HG02884 (cell line): ENCODE measurements around the gene PRELID2.
"Not testable (repeated sequence)": the region's sequence is repeated elsewhere in the genome, so short reads cannot be mapped to it uniquely, and the experiment has no call there.

Experiments
- ATAC-seq: cut with Tn5 transposase; IDR thresholded peaks from one replicate; pipeline ENCODE4 v1.9.1; 2021; ENCODE audit warnings: mild to moderate bottlenecking, moderate library complexity; ENCODE audit not compliant: unreplicated experiment

Gene PRELID2

DNA sequence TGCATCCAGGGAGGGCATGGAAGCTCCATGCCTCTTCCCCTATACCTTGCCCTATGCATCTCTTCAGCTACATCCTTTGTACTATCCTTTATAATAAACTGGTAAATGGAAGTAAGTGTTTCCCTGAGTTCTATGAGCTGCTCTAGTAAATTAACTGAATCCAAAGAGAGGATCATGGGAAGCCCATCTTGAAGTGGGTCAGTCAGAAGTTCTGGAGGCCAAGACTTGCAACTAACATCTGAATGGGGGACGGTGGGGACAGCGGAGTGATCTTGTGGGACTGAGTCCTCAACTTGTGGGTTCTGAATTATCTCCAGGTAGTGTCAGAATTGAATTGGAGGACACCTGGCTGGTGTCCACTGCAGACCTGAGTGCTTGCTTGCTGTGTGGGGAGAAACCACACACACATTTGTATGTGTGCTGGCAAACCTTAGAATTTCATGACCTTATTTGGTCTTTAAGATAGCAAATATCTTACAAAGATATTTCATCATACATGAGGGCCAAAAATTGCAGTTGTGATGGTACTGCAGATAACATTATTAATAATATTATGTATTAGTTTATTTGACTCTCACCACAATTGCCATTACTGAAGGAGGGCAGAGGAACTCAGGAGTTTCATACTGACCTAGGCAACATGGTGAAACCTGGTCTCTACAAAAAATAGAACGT lies 5.5 kb upstream of the PRELID2 start:
- ATAC-seq = no peak

GRCh38 chr5:145838276-145838675 lies 3.1 kb upstream of the PRELID2 start:
- ATAC-seq = no peak

DNA sequence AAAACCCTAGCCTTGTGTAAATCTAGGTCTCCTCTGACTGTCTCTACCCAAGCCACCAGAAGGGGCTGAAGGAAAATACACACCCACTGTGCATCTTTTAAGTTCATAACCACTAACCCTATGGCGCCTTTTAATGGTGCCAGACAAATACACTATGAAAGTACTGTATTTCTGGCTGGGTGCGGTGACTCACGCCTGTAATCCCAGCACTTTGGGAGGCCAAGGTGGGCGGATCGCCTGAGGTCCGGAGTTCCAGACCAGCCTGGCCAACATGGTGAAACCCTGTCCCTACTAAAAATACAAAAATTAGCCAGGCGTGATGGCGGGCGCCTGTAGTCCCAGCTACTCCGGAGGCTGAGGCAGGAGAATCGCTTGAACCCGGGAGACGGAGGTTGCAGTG lies 1.1 kb upstream of the PRELID2 start:
- not testable (repeated sequence) for ATAC-seq

DNA sequence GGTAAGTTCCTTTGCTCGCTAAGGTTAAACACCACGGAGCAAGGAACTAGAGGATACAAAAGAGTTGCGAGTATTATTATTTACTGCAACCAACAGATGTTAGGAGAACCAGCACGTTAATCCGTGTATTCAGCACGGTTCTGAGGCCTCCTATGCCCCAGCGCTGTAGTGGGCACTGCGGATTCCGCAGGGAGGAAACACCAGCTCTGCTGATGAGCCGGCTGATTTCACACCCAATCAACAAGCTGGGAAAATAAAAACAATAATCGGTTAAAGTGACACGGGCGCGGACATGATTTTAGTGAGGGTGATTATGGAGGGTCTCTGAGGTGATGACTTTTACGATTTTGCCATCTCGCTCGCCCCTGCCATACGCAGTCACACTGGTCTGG lies 702 bp upstream of the PRELID2 start:
- ATAC-seq = no peak

DNA sequence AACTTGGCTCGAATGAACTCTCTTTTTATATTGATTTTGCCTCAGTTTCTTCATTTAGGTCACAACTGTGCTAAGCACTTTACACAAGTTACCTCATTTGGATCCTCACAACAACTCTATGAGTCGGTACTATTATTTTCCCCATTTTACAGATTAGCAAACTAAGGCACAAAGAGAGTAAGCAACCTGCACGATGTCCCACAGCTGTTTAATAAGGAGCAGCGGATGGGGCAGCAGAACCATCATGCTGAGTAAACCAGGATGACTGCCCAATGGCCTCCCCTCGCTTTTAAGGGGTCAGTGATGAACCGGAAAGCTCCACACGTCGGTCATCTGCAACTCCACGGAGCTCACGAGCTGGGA lies 607 bp downstream of the PRELID2 start:
- no peak for ATAC-seq

DNA sequence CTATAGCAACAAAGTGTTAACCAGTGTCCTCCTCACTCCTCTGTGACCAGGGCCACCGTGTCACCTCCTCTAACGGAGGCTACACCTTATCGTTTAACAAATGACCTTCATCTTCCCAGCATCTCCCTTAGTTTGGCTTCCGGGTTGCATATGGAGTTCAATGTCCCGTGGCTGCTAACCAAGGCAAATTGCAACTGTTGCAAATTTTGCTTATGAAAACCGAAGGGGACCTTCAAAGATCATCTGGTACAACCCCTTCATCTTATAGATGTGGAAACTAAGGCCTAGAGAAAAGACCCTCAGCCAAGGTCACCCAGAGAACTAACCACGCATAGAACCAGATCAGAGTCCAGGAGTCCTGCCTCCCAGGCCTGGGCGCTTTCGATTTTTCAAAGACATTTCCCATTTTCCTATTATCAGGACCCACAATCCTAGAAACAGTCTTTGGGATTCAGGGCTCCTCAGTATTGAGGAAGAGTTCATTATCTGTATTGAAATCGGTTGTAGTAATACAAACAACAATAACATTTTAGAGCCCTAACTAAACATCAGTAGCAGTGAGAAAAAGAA lies 1.4 kb downstream of the PRELID2 start:
- ATAC-seq = no peak

- no peak for ATAC-seq
These were observed 4.5 kb downstream of the PRELID2 start for GRCh38 chr5:145830594-145830993.

- no peak for ATAC-seq
These were observed 5.3 kb downstream of the PRELID2 start for GRCh38 chr5:145829708-145830361.

DNA sequence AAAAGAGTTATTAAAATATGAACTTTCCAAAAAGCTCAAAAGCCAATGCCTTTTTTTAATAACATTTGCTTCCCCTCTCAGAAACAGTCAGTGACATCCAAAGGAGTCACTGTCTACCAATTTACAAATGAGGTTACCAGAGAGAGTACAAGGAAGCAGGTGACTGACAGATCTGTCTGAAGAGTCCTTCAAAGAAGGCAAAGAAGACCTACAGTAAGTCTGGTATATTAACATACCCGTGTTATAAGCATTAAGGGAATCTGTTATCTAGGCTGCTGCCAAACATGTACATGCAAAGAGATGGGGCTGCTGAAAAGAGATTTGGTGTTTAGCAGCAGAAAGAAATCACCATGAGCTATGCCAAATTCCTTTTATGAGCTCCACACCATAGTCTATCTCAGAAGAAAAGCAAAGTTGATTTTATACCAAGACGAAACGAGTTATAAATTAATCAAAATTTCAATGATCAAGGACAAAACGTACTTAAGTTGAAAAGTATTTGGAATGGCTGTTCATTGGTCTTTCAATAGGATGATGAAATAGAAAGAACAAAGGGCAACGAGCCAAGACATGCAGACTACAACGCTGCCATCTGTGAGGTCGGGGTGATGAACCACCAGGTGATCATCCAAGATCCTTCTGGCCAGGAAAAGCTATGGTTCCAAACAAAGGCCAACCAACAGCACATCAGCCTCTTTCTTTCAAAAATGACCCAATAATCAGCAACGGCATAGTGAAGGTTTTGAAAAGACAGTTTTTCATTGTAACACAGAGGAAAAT lies 8.1 kb downstream of the PRELID2 start:
- ATAC-seq = no peak

DNA sequence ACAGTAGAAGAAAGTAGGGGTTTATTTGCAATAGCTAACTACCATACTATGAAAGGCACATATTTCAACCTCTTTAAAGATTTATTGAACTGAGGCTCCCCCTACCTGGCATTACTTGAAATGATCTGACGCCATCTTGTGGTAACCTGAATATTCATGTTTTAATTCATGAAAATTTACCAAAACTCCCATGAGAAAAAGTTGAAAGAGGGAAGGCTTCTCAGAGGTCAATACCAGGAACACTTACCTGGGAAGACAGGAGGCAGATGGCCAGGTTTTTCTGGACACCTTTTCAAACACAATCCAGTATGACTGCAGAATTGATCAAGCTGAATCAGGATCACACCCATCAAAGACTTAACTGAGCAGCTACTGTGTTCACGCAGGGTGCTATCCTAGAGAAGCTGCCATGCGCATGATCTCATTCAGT lies 9.4 kb downstream of the PRELID2 start:
- peak; percentile 85 for ATAC-seq

- ATAC-seq = no peak
These were observed 11.1 kb downstream of the PRELID2 start for GRCh38 chr5:145824040-145824439.

DNA sequence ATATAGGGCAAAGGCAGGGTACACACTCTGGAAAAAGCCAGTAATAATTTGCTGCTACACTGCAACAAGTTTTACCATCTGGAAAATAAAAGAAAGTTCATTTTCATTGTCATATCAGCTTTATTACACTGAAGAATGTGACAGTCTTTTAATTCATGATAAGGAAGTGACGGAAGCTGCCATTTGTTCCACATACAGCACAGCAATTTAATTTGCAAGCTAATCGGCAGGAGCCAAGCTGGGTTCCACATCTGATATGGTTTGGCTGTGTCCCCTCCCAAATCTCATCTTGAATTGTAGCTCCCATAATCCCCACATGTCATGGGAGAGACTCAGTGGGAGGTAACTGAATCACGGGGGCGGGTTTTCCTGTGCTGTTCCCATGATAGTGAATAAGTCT lies 16.5 kb downstream of the PRELID2 start:
- no peak for ATAC-seq

GRCh38 chr5:145812877-145813276 lies 22.3 kb downstream of the PRELID2 start:
- no peak for ATAC-seq

DNA sequence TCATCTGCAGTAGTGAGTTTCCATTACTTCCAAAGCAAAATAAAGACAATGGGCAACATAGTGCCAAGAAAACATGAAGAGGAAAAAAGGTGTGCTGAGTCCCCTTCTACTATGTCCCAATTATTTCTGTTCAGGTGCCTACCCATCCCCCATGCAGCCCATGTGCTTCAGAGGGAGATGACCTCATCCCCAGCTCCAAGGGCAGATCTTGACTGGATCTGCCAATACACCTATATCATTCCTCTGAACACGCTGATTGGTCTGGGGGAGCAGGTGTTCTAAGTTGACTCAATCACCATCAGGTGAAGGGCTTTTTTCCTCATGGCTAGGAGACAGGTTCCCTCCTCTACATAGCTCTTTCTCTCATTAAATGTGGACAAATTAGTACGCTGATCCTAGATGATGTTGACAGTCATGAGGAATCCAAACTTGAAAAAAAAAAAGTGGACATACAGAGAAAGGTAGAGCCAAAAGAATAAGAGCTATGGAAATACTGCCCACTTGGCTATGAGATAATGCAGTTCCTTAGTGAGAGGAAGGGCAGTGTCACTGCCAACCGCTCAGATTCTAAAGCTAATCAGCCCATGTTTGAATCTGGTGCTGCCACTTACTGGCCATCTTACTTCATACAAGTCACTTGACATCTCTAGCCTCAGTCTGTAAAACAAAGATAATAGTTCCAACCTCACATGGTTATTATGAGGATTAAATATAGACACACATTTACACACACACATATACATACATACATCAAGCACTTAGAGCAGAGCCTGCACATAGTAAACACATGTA lies 23.1 kb downstream of the PRELID2 start:
- no peak for ATAC-seq

DNA sequence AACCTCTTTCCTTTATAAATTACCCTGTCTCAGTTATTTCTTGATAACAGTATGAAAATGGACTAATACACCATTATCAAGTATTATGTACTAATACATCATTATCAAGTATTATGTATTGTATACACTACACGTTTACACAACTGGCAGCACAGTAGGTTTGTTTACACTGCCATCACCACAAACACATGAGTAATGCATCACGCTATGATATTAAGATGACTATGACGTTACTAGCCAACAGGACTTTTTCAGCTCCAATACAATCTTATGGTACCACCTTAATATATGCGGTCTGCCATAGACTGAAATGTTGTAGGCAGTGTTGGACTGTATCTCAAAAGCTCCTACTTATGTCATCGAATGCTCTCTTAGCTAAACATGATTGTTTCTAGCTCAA lies 28.2 kb downstream of the PRELID2 start:
- ATAC-seq = no peak

DNA sequence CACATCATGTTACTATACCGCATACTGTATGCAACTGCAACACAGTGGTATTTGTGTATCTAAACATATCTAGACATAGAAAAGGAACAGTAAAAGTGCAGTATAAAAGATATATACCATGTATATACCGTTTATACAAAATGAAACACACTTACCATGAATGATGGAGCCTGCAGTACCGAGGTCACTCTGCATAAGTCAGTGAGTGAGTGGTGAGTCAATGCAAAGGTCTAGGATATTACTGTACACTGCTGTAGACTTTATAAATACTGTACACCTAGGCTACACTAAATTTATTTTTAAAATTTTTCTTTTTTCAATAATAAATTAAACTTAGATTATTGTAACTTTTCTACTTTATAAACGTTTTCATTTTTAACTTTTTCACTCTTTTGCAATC lies 29.3 kb downstream of the PRELID2 start:
- no peak for ATAC-seq

- no peak for ATAC-seq
These were observed 30.4 kb downstream of the PRELID2 start for GRCh38 chr5:145804701-145805100.

- ATAC-seq = no peak
These were observed 31.8 kb downstream of the PRELID2 start for GRCh38 chr5:145803112-145804004.

DNA sequence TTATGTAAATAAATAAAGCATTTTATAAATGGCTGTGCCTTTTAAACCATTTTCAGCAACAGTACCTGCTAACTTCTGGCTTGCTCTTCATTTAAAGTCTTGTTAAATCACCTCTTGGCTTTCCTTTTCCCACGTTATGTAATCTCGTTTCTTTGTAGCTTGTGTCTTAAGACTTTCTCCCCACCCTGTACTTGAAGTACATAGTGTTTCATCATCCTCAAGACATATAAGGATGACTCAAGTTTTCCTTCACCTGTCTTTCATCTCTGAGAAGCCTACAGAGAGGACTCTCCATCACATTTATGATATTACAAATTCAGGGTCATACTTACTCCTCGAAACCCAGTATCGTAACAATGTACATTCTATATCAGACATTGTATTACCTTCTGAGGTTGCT lies 33.9 kb downstream of the PRELID2 start:
- no peak for ATAC-seq

GRCh38 chr5:145800181-145800580 lies 35.0 kb downstream of the PRELID2 start:
- ATAC-seq = no peak
